Stimulated activated CD4-positive, alpha-beta T cell treated with anti-CD3 and anti-CD28 coated beads, TNF-alpha, amount 100 ng/mL, for 48 hours (primary cell): ENCODE data around the gene SYTL3.

ENCODE experiments used
- DNase-seq, 3 donors: peaks; one replicate each; pipeline ENCODE4 v3.0.0-alpha.2; 2020; ENCODE audit warnings: low read depth in 3 of 3

Gene SYTL3

GRCh38 chr6:158796353-158796752, 146.5 kb downstream of the SYTL3 start:
- no peak for DNase-seq

GRCh38 chr6:158797331-158798310, 147.8 kb downstream of the SYTL3 start:
- no peak for DNase-seq

GRCh38 chr6:158798311-158798710, 148.5 kb downstream of the SYTL3 start:
- no peak for DNase-seq

- DNase-seq = no peak
Measured at GRCh38 chr6:158799051-158799792, 149.4 kb downstream of the SYTL3 start.

GRCh38 chr6:158801655-158802294, 151.9 kb downstream of the SYTL3 start:
- no peak for DNase-seq

GRCh38 chr6:158803733-158804143, 153.9 kb downstream of the SYTL3 start:
- DNase-seq = no peak

GRCh38 chr6:158804207-158804606, 154.4 kb downstream of the SYTL3 start:
- no peak for DNase-seq

- DNase-seq = no peak
Measured at GRCh38 chr6:158805698-158806377, 156.0 kb downstream of the SYTL3 start.

GRCh38 chr6:158807515-158808441, 157.9 kb downstream of the SYTL3 start:
- DNase-seq = no peak

GRCh38 chr6:158808442-158808833, 158.6 kb downstream of the SYTL3 start:
- no peak for DNase-seq

- DNase-seq = no peak
Measured at GRCh38 chr6:158808941-158809678, 159.3 kb downstream of the SYTL3 start.

GRCh38 chr6:158810155-158811095, 160.6 kb downstream of the SYTL3 start:
- DNase-seq = no peak

- no peak for DNase-seq
Measured at GRCh38 chr6:158812611-158813010, 162.8 kb downstream of the SYTL3 start.

GRCh38 chr6:158813032-158813431, 163.2 kb downstream of the SYTL3 start:
- no peak for DNase-seq
